ENCODE results near the gene LYSMD3.

The LYSMD3 gene

DNA sequence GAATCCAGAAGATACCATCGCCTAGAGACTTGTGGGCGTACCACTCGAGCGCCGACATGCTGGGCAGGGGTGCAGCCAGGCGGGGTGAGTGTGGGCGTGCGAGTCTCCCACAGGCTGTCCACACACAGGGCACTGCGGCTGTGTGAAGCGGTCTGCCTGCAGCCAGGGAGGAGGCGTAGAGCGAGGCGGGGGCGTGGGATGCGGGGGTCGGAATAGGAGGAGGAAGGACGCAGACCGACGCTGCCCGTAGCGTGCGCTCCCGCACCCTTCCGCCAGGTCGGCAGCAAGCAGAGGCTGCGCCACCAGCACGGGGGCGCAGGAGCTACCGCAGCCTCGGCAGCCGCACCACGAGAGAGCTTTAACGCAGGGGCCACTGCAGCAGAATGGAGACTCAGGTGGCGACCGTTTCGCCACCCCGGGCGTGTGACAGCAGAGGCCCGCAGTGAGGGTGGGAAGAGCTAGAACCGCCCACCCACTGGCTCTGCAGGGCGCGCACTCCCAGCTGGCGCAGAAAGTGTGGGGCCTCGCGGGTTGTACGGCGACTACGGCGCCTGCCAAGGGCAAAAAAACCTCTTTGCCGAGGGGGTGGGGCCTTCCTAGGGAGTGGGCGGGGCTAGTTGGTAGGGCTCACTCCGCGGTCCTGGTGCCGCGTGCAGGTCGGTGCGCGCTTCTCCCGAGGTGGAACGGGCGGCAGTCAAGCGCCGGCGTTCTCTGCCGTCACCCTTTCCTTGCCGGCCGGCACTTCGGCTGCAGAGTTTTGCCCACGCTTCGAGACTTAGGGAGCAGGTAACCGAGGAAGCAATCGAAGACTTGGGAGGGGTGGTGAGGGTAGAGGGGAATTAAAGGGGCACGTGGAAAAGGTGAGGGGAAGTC, 54.9 kb downstream of the LYSMD3 start, which contains the start of the genes MBLAC2 and POLR3G:
TSS of gene MBLAC2 (minus strand) at position 537 of the 873 bp plus-strand sequence. CDS start at position 58, 479 bp downstream.
TSS of gene POLR3G (plus strand) at position 630 of the 873 bp plus-strand sequence. CDS start 10,704 bp downstream, outside the sequence.
- Mint-ChIP-seq H3K36me3 (ENCODE audit: low read depth) (peaks cover 20% of the 10 kb centered on the region), H3K27me3 (ENCODE audit: low read depth, poor library complexity) (peaks cover 4% of the 10 kb centered on the region), H3K27ac (peak within 1 kb of the TSS; percentile 98), H3K4me3 (peak within 1 kb of the TSS; percentile 96), H3K9me3 (peaks cover 12% of the 10 kb centered on the region), H3K4me1 (peaks cover 33% of the 10 kb centered on the region)
- TF ChIP-seq, protein P1, sequence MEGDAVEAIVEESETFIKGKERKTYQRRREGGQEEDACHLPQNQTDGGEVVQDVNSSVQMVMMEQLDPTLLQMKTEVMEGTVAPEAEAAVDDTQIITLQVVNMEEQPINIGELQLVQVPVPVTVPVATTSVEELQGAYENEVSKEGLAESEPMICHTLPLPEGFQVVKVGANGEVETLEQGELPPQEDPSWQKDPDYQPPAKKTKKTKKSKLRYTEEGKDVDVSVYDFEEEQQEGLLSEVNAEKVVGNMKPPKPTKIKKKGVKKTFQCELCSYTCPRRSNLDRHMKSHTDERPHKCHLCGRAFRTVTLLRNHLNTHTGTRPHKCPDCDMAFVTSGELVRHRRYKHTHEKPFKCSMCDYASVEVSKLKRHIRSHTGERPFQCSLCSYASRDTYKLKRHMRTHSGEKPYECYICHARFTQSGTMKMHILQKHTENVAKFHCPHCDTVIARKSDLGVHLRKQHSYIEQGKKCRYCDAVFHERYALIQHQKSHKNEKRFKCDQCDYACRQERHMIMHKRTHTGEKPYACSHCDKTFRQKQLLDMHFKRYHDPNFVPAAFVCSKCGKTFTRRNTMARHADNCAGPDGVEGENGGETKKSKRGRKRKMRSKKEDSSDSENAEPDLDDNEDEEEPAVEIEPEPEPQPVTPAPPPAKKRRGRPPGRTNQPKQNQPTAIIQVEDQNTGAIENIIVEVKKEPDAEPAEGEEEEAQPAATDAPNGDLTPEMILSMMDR (IDR thresholded peaks at IDR 0.05): peak; percentile 51
- peak; percentile 96 for DNase-seq

DNA sequence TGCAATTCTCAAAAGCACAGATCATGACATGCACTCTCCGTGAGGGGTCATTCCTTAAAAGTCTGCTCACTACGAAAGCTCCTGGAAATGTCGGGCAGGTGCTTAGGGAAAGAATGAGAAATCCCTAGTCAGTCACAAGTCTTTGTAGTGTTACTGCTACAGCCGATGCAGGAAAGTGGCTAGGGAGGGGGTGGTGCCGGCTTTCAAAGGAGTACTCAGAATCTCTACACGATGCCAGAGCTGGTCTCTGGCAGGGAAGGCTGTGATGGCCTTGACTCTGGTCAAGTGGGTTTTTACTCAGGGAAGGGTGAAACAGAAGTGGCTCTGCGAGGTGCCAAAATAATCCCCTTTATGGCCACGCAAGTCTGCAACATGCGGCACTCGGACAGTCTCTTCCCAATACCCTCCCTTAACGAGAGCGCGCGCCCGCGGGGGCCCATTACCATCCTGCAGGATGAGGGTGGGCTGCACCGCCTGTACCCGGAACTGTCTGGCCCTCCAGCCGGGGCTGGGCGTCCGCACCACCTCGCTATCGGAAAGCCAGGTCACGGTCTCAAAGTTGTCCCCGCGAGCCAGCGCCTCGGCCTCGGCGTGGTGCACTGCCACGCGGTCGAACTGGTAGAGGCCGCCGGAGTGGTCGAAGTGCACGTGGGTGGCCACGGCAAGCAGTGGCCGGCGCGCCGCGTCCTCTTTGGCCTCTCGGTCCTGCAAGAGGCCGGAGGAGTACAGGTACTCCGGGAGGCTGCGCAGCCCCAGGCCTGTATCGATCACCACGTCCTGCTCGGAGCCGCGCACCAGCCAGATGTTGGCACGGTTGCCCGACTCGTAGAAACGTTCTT, 55.8 kb downstream of the LYSMD3 start:
- Mint-ChIP-seq H3K27me3 (ENCODE audit: low read depth, poor library complexity) (peaks cover 4% of the 10 kb centered on the region), H3K36me3 (ENCODE audit: low read depth) (peaks cover 29% of the 10 kb centered on the region)

DNA sequence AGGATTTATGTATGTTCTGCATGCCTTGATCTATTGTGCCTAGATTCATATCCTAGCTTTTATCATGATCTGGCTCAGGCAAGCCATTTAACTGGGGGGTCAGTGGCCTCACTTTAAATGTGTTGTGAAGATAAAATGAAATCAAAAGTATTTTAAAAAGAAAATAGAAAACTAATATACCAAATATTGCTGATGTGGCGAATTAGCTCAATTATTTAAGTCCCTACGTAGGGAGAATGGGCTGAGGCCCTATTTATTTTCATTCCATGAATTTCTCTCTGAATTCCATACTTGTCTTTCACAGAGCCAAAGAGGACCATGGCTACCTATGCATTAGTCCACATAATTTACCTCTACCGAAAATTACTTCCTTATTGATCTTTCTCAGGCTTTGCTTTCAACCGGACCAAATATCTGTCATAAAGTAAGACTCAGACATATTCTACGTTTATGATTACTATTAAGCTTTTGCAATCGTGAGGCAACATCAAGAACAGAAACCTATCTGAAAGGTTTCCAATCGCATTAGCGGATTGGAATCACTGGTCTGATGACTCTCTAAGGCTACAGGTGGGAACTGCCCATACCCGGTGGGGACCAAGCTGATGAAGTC, 56.5 kb downstream of the LYSMD3 start:
- TF ChIP-seq, protein P1 (IDR thresholded peaks at IDR 0.05): no peak
- DNase-seq: no peak
- Mint-ChIP-seq H3K4me1 (peaks cover 33% of the 10 kb centered on the region), H3K4me3 (peak overlapping the region; percentile 96), H3K27me3 (ENCODE audit: low read depth, poor library complexity) (peaks cover 4% of the 10 kb centered on the region), H3K36me3 (ENCODE audit: low read depth) (peaks cover 36% of the 10 kb centered on the region), H3K9me3 (peaks cover 27% of the 10 kb centered on the region), H3K27ac (no peak overlapping the region)

More for the DNA sequence above, 55.8 kb downstream of the LYSMD3 start:
- peaks cover 20% of the 10 kb centered on the region for H3K9me3 Mint-ChIP-seq
- H3K27ac Mint-ChIP-seq: peak overlapping the region; percentile 98
- peaks cover 33% of the 10 kb centered on the region for H3K4me1 Mint-ChIP-seq
- TF ChIP-seq, protein P1 (IDR thresholded peaks at IDR 0.05): no peak
- H3K4me3 Mint-ChIP-seq: peak overlapping the region; percentile 96
- DNase-seq: peak; percentile 67
